Measurements from ENCODE around the gene TSR1. TPM values are rescaled to one million over a fixed set of nuclear protein-coding genes. Genes with fewer than 3 reads are reported as not detected.

Gene TSR1
- total RNA-seq, 1 donor: 42.0 TPM

DNA sequence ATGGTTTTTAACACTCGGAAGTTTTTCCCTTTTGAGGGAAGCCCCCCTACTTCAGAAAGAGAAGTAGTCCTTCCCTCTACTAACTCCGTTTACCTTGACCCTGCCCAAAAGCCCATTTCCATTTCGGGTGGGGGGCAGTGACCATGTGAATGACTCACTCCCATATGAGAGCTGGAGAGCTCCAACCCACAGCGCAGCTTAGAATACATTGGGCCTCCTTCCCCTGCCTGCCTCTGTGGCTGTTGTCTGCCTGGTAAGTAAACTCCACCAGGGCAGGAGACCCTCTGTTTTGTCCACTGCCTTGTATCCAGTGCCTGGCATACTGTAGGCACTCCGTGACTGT, 2.0 kb upstream of the TSR1 start:
- H2AFZ ChIP-seq (ENCODE audit: low read length): peak overlapping the region; percentile 72
- peak overlapping the region; percentile 97 for H3K4me2 ChIP-seq (ENCODE audit: insufficient read depth, low read length)
- peaks cover 12% of the 10 kb centered on the region for H4K20me1 ChIP-seq (ENCODE audit: insufficient read depth, low read length)
- TF ChIP-seq, protein P1, sequence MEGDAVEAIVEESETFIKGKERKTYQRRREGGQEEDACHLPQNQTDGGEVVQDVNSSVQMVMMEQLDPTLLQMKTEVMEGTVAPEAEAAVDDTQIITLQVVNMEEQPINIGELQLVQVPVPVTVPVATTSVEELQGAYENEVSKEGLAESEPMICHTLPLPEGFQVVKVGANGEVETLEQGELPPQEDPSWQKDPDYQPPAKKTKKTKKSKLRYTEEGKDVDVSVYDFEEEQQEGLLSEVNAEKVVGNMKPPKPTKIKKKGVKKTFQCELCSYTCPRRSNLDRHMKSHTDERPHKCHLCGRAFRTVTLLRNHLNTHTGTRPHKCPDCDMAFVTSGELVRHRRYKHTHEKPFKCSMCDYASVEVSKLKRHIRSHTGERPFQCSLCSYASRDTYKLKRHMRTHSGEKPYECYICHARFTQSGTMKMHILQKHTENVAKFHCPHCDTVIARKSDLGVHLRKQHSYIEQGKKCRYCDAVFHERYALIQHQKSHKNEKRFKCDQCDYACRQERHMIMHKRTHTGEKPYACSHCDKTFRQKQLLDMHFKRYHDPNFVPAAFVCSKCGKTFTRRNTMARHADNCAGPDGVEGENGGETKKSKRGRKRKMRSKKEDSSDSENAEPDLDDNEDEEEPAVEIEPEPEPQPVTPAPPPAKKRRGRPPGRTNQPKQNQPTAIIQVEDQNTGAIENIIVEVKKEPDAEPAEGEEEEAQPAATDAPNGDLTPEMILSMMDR (IDR thresholded peaks at IDR 0.05; ENCODE audit: extremely low read depth, low read depth, low read length): no peak
- peak overlapping the region; percentile 48 for H3K27ac ChIP-seq (ENCODE audit: low read depth, low read length)
- H3K4me1 ChIP-seq (ENCODE audit: insufficient read depth, low read length): peaks cover 20% of the 10 kb centered on the region
- peaks cover 21% of the 10 kb centered on the region for H3K36me3 ChIP-seq (ENCODE audit: insufficient read depth, low read length)
- H3K9me3 ChIP-seq (ENCODE audit: low read depth, low read length): no peaks in the 10 kb centered on the region
- no peaks in the 10 kb centered on the region for H3K27me3 ChIP-seq (ENCODE audit: insufficient read depth, low read length)
- peak overlapping the region; percentile 91 for H3K4me3 ChIP-seq (ENCODE audit: insufficient read depth, low read length)
- peaks cover 43% of the 10 kb centered on the region for H3K79me2 ChIP-seq (ENCODE audit: insufficient read depth, low read length)
- DNase-seq (ENCODE audit: insufficient read length, low spot score, missing footprints): peak; percentile 87

DNA sequence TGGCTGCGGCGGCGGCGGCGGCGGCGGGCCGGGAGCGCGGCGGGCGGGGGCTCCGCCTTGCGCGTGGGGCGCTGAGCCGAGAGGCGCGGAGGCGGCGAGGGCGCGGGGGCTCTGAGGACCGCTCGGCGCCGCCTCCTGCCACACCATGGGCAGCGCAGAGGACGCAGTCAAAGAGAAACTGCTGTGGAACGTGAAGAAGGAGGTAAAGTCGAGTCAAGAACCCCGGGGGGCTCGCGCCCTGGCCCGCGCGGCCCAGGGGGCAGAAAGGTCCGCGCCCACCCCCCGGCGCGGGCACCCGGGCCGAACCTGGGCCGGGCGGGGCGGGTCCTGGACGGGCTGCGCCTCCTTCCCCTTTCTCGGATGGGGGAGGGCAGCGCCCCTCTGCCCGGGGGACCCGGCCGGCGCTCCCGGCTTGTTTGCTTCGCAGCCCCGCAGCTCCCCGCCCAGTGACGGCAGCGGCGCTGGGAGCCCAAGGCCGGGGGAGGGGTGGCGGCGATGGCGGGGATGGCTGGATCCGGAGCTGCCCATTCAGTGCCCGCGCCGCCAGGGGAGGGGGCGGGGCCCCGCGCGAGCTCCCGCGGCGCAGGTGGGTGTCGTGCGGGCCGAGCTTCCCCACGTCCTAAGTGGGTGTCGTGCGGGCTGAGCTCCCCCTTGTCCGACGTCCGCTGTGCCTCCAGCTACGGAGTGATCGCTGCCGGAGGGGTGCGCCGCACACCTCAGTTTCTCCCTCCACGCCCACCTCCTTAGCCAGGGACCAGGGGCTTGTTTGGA, 1.5 kb upstream of the TSR1 start:
- Histone ChIP-seq H4K20me1 (ENCODE audit: insufficient read depth, low read length) (peaks cover 12% of the 10 kb centered on the region), H3K27me3 (ENCODE audit: insufficient read depth, low read length) (no peaks in the 10 kb centered on the region), H3K27ac (ENCODE audit: low read depth, low read length) (peak overlapping the region; percentile 60), H3K4me2 (ENCODE audit: insufficient read depth, low read length) (peak overlapping the region; percentile 97), H2AFZ (ENCODE audit: low read length) (peak overlapping the region; percentile 72), H3K4me3 (ENCODE audit: insufficient read depth, low read length) (peak overlapping the region; percentile 91), H3K9me3 (ENCODE audit: low read depth, low read length) (no peaks in the 10 kb centered on the region), H3K4me1 (ENCODE audit: insufficient read depth, low read length) (peaks cover 20% of the 10 kb centered on the region), H3K79me2 (ENCODE audit: insufficient read depth, low read length) (peaks cover 45% of the 10 kb centered on the region), H3K36me3 (ENCODE audit: insufficient read depth, low read length) (peaks cover 27% of the 10 kb centered on the region)
- TF ChIP-seq, protein P1 (IDR thresholded peaks at IDR 0.05; ENCODE audit: extremely low read depth, low read depth, low read length): no peak
- peak; percentile 98 for DNase-seq (ENCODE audit: insufficient read length, low spot score, missing footprints)

GRCh38 chr17:2336852-2337543, 741 bp upstream of the TSR1 start, which contains the start of gene SGSM2:
Gene SGSM2 (plus strand): TSS chr17:2337501. CDS start chr17:2337689, 188 bp downstream.
- Histone ChIP-seq H3K36me3 (ENCODE audit: insufficient read depth, low read length) (peaks cover 34% of the 10 kb centered on the region), H3K79me2 (ENCODE audit: insufficient read depth, low read length) (peaks cover 45% of the 10 kb centered on the region), H3K9me3 (ENCODE audit: low read depth, low read length) (no peaks in the 10 kb centered on the region), H3K4me2 (ENCODE audit: insufficient read depth, low read length) (peak within 1 kb of the TSS; percentile 97), H3K27ac (ENCODE audit: low read depth, low read length) (peak within 1 kb of the TSS; percentile 67), H2AFZ (ENCODE audit: low read length) (peak within 1 kb of the TSS; percentile 91), H3K4me3 (ENCODE audit: insufficient read depth, low read length) (peak within 1 kb of the TSS; percentile 91), H3K4me1 (ENCODE audit: insufficient read depth, low read length) (peaks cover 20% of the 10 kb centered on the region), H4K20me1 (ENCODE audit: insufficient read depth, low read length) (peaks cover 12% of the 10 kb centered on the region), H3K27me3 (ENCODE audit: insufficient read depth, low read length) (no peaks in the 10 kb centered on the region)
- TF ChIP-seq, protein P1 (IDR thresholded peaks at IDR 0.05; ENCODE audit: extremely low read depth, low read depth, low read length): no peak
- peak; percentile 81 for DNase-seq (ENCODE audit: insufficient read length, low spot score, missing footprints)

GRCh38 chr17:2335726-2336214, 487 bp downstream of the TSR1 start:
- DNase-seq (ENCODE audit: insufficient read length, low spot score, missing footprints): peak; percentile 80

More at GRCh38 chr17:2335726-2336214, 487 bp downstream of the TSR1 start:
- Histone ChIP-seq H2AFZ (ENCODE audit: low read length) (peak overlapping the region; percentile 91), H3K79me2 (ENCODE audit: insufficient read depth, low read length) (peaks cover 49% of the 10 kb centered on the region), H3K4me3 (ENCODE audit: insufficient read depth, low read length) (peak overlapping the region; percentile 91), H3K4me2 (ENCODE audit: insufficient read depth, low read length) (peak overlapping the region; percentile 97), H3K27me3 (ENCODE audit: insufficient read depth, low read length) (no peaks in the 10 kb centered on the region), H3K36me3 (ENCODE audit: insufficient read depth, low read length) (peaks cover 46% of the 10 kb centered on the region), H3K9me3 (ENCODE audit: low read depth, low read length) (no peaks in the 10 kb centered on the region), H3K27ac (ENCODE audit: low read depth, low read length) (peak overlapping the region; percentile 67), H3K4me1 (ENCODE audit: insufficient read depth, low read length) (peaks cover 20% of the 10 kb centered on the region), H4K20me1 (ENCODE audit: insufficient read depth, low read length) (peaks cover 8% of the 10 kb centered on the region)
- TF ChIP-seq, protein P1 (IDR thresholded peaks at IDR 0.05; ENCODE audit: extremely low read depth, low read depth, low read length): no peak

Data from osteoblast (primary cell).